HUDEP-2 (cell line): ENCODE measurements around the gene RASSF7.
A peak's percentile ranks its signal among the peaks of the same experiment; 100 is the strongest.

Experiments used
- DNase-seq, 76 experiments: peaks; one replicate each; lab custom pipeline; 2025; ENCODE audit not compliant: unreplicated experiment in 76 of 76; lab: John Stamatoyannopoulos, UW

Gene RASSF7

DNA sequence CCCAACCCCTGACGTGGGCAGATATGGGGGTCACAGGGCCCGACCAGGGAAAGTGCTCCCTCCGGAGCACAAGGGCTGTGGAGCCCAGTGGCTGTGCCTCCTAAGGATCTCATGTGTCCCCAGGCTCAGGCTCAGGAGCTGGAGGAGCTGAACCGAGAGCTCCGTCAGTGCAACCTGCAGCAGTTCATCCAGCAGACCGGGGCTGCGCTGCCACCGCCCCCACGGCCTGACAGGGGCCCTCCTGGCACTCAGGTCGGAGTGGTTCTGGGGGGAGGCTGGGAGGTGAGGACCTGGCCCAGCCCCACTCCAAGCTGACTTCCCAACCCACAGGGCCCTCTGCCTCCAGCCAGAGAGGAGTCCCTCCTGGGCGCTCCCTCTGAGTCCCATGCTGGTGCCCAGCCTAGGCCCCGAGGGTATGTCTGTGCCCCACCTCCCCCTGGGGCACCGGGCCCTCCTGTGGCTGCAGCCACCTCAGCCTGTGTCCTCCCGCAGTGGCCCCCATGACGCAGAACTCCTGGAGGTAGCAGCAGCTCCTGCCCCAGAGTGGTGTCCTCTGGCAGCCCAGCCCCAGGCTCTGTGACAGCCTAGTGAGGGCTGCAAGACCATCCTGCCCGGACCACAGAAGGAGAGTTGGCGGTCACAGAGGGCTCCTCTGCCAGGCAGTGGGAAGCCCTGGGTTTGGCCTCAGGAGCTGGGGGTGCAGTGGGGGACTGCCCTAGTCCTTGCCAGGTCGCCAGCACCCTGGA is 2.5 kb downstream of the RASSF7 start:
- DNase-seq, result no peak

- DNase-seq, result no peak
These were observed 3.2 kb downstream of the RASSF7 start for GRCh38 chr11:563812-564578.

- DNase-seq, result no peak
These were observed 5.2 kb downstream of the RASSF7 start for GRCh38 chr11:565921-566509.

DNA sequence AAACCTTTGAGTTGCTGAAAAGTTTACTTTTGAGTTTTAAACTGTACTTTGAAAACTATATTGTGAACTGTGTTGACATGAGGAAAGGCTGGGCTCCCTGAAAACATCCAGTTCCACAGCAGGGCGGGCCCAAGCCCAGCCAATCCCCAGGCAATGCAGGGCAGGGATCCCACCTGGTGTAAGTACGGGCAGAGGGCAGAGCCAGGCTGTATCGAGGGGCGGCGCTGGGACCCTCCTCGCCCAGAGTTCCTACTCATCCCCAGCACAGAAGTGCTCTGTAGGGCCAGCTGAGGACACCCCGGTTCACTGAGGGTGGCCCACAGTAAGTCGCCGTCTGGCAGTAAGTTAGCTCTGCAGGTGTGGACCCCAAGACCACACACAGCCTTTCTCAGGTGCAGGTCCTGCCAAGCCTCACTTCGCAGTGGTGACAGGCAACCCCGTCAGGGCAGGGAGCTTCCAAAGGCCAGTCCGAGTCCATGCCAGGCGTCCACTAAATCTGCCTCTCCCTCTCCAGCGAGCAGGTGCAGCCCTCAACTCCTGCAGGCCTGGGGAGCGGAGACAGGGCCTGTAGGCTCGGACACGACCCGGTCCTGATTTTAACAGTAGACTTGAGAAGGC is 6.3 kb downstream of the RASSF7 start:
- DNase-seq, result no peak

DNA sequence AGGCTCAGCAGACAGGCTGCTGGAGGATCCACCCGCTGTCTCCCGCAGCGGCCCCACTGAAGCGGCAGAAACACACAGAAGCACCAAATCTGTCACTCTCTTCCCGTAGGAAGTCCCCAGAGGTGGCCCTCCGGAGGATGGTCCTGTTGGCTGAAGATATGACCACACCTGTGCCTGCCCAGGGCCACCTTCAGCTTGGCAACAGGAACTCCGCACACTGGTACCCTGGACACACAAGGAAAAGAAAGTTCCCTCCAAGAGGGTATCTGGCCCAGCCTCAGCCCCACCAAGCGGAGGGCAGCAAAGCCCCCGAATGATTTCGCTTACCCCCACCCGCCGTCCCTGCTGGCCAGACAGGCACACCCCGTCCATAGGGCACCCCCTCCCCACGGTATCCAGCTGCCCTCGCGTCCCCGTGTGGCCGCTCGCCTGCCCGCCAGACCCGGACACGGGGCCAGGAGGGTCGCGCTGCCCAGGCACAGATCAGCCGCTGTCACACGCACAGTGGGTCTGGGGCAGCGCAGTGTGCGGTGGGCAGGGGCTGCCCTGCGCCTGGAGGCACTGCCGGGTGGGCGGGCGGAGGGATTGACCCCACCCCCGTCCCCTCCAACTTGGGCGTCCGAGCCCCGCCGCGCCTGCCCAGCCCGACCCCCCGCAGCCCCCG is 7.0 kb downstream of the RASSF7 start:
- no peak for DNase-seq

GRCh38 chr11:568306-569157 is 7.8 kb downstream of the RASSF7 start:
- peak in 73 of 76 experiments; percentile 50 to 96 (median 90) for DNase-seq

DNA sequence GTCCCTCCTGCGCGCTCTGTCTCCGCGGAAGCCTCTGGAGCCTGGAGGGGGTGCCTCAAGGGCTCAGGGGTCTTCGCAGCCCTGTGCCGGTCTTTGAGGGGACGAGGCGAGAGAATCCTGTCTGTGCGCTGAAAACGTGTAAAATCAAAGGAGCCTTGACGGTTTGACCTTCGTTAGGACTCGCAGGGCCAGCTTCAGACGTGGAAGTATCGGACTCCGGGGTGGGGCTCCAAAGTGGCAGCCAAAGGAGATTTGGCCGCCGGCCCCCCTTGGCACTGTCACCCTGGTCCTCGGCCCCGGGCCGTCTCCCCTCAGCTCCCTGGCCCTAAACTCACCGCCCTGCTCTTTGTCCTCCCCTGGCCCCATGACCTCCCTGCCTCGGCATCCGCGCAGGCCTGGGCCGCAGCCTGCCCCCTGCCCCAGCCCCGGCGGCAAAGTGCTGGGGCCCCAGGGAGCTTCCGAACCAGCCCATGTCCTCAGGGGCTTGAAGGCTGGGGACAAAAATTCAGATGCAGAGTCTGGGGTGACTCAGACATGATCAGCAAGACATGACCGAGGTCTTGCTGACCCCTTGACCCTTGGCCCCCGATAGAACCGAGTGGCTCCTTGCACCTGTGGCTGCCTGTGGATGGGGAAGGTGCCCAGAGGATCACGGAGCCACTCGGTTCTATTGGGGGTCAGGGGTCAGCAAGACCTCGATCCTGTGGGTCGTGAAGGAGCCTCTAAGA is 8.6 kb downstream of the RASSF7 start:
- no peak for DNase-seq

GRCh38 chr11:571802-572185 is 11.0 kb downstream of the RASSF7 start:
- no peak for DNase-seq

DNA sequence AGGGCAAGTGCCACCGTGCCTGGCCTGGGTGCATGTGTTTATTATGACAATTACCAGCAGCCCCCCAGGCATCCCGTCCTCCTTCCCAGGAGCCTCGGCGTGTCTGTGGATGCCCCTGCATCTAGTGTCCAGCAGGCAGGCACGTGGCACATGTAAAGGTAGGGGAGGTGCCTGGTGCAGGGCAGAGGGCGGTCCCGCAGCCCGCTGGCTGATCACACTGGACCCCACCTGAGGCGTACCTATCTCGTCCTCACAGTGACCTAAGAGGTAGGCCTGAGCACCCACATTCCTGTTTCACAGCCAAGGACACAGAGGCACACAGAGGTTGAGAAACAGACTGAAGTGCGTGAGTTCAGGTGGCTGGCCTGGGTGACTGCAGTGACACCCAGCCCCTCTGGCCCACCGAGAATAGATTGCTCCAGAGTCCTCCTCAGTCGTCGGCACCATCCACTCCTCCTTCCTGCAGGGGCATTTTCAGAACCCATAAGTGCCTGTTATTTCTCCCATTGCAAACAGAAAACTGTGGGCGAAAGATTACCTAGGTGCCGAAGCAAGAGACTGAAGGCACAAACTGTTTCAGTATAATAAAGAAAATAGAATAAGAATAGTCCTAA is 12.5 kb downstream of the RASSF7 start:
- DNase-seq, result no peak

DNA sequence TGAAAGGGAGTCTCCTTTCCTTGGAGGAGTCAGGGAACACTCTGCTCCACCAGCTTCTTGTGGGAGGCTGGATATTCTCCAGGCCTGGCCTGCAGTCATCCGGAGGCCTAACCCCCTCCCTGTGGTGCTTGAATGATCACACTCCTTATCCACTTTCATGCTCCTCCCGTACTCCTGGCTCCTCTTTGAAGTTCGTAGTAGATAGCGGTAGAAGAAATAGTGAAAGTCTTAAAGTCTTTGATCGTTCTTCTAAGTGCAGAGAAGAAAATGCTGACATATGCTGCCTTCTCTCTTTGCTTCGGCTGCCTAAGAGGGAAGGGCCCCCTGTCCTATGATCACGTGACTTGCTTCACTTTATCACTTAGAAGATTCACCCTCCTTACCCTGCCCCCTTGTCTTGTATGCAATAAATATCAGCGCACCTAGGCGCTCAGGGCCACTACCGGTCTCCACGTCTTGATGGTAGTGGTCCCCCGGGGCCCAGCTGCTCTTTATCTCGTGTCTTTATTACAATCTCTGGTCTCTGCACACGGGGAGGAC is 13.3 kb downstream of the RASSF7 start:
- peak in 1 of 76 experiments; percentile 16 for DNase-seq

- no peak for DNase-seq
These were observed 14.0 kb downstream of the RASSF7 start for GRCh38 chr11:574632-575312.

DNA sequence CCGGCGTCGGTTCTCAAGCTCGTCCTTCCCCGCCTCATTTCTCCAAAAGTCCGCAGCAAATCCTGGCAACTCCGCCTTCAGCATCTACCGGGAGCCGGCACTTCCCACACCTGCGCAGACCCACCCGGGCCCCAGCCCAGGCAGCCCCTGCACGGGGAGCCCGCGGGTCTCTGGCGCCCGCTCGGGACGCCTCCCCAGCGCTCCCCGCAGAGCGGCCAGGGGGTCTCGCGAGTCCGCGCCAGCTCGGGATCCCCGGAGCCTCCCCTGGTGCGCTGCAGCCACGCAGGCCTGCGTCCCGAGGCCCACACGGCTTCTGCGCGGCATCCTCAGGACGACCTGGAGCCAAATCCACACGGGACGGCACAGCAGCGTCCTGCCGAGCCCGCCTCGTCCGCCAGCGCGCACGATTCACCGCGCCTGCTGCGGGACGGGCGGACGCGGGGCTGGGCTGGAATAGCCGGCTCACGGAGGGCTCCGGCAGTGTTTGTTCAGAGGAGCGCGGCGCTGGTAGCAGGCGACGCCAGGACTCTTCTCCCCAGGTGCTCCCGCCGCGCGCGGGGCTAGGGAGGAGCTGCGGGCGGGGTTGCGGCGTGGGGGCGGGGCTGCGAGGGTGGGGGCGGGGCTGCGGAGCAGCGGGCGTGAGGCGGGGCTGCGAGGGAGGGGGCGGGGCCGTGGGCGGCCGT is 14.7 kb downstream of the RASSF7 start:
- peak in 4 of 76 experiments; percentile 26 to 66 (median 45) for DNase-seq

DNA sequence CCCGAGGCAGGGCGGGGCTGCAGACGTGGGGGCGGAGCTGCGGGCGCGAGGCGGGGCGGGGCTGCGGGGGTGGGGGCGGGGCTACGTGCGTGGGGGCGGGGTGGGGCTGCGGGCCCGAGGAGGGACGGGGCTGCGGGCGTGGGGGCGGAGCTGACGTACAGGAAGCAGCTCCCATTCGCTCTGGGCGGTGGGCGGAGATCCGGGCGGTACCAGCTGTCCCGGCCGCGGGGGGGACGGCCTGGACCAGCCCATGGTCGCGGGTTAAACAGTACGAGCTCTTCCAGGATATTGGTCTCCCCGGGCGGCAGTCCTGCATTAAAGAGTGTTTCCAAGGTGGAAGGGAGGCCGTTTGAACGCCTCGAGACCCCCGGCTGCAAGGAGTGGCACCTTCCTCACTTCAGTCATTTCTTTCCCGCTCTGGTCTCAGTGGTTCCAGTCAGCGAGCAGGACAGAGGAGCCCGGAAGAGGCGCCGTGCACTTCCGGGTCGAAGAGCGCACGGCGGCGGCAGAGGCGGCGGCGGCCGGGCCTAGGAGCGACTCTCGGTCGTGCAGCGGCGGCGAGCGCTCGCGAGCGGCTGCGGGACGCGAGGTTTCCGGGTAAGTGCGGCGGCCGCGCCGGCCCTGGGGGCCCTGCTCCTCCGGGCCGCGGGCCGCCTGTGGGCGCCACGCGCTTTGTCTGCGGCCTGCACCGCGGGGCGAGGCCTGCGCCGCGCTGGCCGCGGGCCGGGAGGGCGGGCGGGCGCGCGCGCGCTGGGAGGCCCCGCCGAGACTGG is 15.4 kb downstream of the RASSF7 start, which contains the start of gene PHRF1:
PHRF1 (plus strand) TSS at position 475 of the 773 bp plus-strand sequence. CDS start 5,043 bp downstream, outside the sequence.
- peak; percentile 13 to 97 (median 89) for DNase-seq

GRCh38 chr11:576811-577610 is 16.2 kb downstream of the RASSF7 start:
- no peak for DNase-seq

- DNase-seq, result no peak
These were observed 16.8 kb downstream of the RASSF7 start for GRCh38 chr11:577611-577894.
